ENCODE results near the gene THSD4.
A peak's percentile ranks its signal among the peaks of the same experiment; 100 is the strongest.

THSD4 gene

GRCh38 chr15:71114887-71115566 lies at the start of gene THSD4:
THSD4 (plus strand) TSS chr15:71115471.
- peak; percentile 12 for DNase-seq (ENCODE audit: low read depth)

- DNase-seq (ENCODE audit: low read depth): no peak
These were observed 48.3 kb upstream of the THSD4 start for GRCh38 chr15:71066983-71067382.

GRCh38 chr15:71069693-71070092 lies 45.6 kb upstream of the THSD4 start:
- no peak for DNase-seq (ENCODE audit: low read depth)

GRCh38 chr15:71071529-71071928 lies 43.7 kb upstream of the THSD4 start:
- no peak for DNase-seq (ENCODE audit: low read depth)

- no peak for DNase-seq (ENCODE audit: low read depth)
These were observed 42.8 kb upstream of the THSD4 start for GRCh38 chr15:71072423-71072822.

- no peak for DNase-seq (ENCODE audit: low read depth)
These were observed 36.6 kb upstream of the THSD4 start for GRCh38 chr15:71078506-71079207.

- DNase-seq (ENCODE audit: low read depth): no peak
These were observed 35.8 kb upstream of the THSD4 start for GRCh38 chr15:71079208-71080044.

GRCh38 chr15:71080166-71080565 lies 35.1 kb upstream of the THSD4 start:
- no peak for DNase-seq (ENCODE audit: low read depth)

- no peak for DNase-seq (ENCODE audit: low read depth)
These were observed 34.6 kb upstream of the THSD4 start for GRCh38 chr15:71080705-71081104.

GRCh38 chr15:71082803-71083202 lies 32.5 kb upstream of the THSD4 start:
- DNase-seq (ENCODE audit: low read depth): no peak

GRCh38 chr15:71083349-71083748 lies 31.9 kb upstream of the THSD4 start:
- no peak for DNase-seq (ENCODE audit: low read depth)

GRCh38 chr15:71084264-71084663 lies 31.0 kb upstream of the THSD4 start:
- no peak for DNase-seq (ENCODE audit: low read depth)

- no peak for DNase-seq (ENCODE audit: low read depth)
These were observed 29.5 kb upstream of the THSD4 start for GRCh38 chr15:71085809-71086208.

GRCh38 chr15:71088155-71088554 lies 27.1 kb upstream of the THSD4 start:
- no peak for DNase-seq (ENCODE audit: low read depth)

- no peak for DNase-seq (ENCODE audit: low read depth)
These were observed 26.6 kb upstream of the THSD4 start for GRCh38 chr15:71088683-71089082.

GRCh38 chr15:71089801-71090200 lies 25.5 kb upstream of the THSD4 start:
- DNase-seq (ENCODE audit: low read depth): no peak

- no peak for DNase-seq (ENCODE audit: low read depth)
These were observed 23.7 kb upstream of the THSD4 start for GRCh38 chr15:71091601-71092000.

GRCh38 chr15:71092056-71092600 lies 23.1 kb upstream of the THSD4 start:
- no peak for DNase-seq (ENCODE audit: low read depth)

GRCh38 chr15:71093054-71094024 lies 21.9 kb upstream of the THSD4 start:
- no peak for DNase-seq (ENCODE audit: low read depth)

- DNase-seq (ENCODE audit: low read depth): no peak
These were observed 21.1 kb upstream of the THSD4 start for GRCh38 chr15:71094137-71094536.

GRCh38 chr15:71096676-71097075 lies 18.6 kb upstream of the THSD4 start:
- DNase-seq (ENCODE audit: low read depth): no peak

Measured in CMK (cell line).